ENCODE results near the gene ZNF593.

- TF ChIP-seq TAF1 (IDR thresholded peaks at IDR 0.05; ENCODE audit: borderline replicate concordance, low read depth, low read length) (no peak), POLR2AphosphoS5 (IDR thresholded peaks at IDR 0.05; ENCODE audit: low read depth, low read length) (no peak)
These were observed 43.8 kb upstream of the ZNF593 start for GRCh38 chr1:26125946-26126320.

Data from GM12892 (cell line).